ENCODE results near the gene MRC2.

The MRC2 gene

DNA sequence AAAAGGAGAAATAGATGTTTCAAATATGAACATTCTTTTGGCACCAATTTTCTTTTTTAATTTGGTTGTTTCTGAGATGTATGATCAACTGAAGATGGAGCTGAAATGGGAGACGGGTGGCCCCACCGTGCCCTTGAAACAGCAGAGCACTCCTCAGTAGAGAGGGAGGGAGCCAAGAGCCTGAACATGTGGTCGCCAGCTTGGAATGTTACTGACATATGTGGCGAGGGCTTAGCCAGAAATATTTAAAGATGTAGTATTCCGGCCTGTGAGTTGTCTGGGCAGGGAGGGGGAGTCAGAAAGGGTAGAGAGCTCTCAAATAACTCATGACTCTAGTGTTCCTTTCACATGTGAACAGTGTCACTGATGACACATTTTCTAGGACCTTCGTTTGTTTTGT lies 13.3 kb upstream of the MRC2 start:
- ChIA-PET CTCF (no interaction called here), POLR2A (interaction anchor here (1.1 kb wide), 1 partner anchor 14 kb away, joined by 3 read pairs; no protein-coding TSS in a partner anchor)
- TF ChIP-seq FOXK2 (IDR thresholded peaks at IDR 0.05): no peak
- TF ChIP-seq FOXA1 (IDR thresholded peaks at IDR 0.05): no peak
- TF ChIP-seq NFRKB (IDR thresholded peaks at IDR 0.05): no peak
- TF ChIP-seq CTBP1 (IDR thresholded peaks at IDR 0.05; ENCODE audit: borderline replicate concordance): no peak
- no peak for TF ChIP-seq ZNF384 (IDR thresholded peaks at IDR 0.05)
- TF ChIP-seq TARDBP (IDR thresholded peaks at IDR 0.05): no peak
- TF ChIP-seq, protein P1, sequence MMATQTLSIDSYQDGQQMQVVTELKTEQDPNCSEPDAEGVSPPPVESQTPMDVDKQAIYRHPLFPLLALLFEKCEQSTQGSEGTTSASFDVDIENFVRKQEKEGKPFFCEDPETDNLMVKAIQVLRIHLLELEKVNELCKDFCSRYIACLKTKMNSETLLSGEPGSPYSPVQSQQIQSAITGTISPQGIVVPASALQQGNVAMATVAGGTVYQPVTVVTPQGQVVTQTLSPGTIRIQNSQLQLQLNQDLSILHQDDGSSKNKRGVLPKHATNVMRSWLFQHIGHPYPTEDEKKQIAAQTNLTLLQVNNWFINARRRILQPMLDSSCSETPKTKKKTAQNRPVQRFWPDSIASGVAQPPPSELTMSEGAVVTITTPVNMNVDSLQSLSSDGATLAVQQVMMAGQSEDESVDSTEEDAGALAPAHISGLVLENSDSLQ (IDR thresholded peaks at IDR 0.05): no peak
- TF ChIP-seq LEF1 (IDR thresholded peaks at IDR 0.05; ENCODE audit: borderline replicate concordance): no peak
- DNase-seq (ENCODE audit: extremely low spot score): no peak

DNA sequence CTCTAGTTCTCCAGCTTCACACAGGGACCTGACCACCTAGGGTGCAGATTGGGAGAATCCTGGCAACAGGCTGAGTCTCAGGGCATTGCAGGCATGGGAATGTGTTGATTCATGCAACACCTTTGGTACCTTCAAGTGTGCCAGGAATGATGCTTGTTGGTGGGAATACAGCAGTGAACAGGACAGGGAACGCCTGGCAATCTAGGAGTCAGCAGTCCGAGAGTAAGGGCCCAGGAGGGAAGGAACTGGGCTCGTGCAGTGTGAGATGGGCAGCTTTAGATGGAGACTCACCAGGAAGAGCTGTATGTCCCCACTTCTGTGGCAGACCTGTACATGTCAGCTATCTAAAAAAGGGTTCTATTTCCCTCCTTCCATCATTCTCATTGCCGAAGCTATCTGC lies 12.0 kb upstream of the MRC2 start:
- TF ChIP-seq, protein P1 (IDR thresholded peaks at IDR 0.05): no peak
- TF ChIP-seq L3MBTL2 (conservative IDR thresholded peaks at IDR 0.05) (no peak), ELF4 (IDR thresholded peaks at IDR 0.05) (no peak), CTBP1 (IDR thresholded peaks at IDR 0.05; ENCODE audit: borderline replicate concordance) (no peak), SP1 (IDR thresholded peaks at IDR 0.05) (no peak), ZNF384 (IDR thresholded peaks at IDR 0.05) (no peak), FOXM1 (IDR thresholded peaks at IDR 0.05; ENCODE audit: borderline replicate concordance) (no peak), NFRKB (IDR thresholded peaks at IDR 0.05) (no peak), LEF1 (IDR thresholded peaks at IDR 0.05; ENCODE audit: borderline replicate concordance) (no peak), ARNT (IDR thresholded peaks at IDR 0.05) (no peak), TARDBP (IDR thresholded peaks at IDR 0.05) (no peak), FOXA1 (IDR thresholded peaks at IDR 0.05) (no peak), FOXK2 (IDR thresholded peaks at IDR 0.05) (no peak), SUZ12 (IDR thresholded peaks at IDR 0.05) (no peak), BHLHE40 (IDR thresholded peaks at IDR 0.05; ENCODE audit: borderline replicate concordance) (no peak), HDGF (IDR thresholded peaks at IDR 0.05; ENCODE audit: borderline replicate concordance) (no peak)
- POLR2A ChIA-PET: no interaction called here
- CTCF ChIA-PET: no interaction called here
- no peak for DNase-seq (ENCODE audit: extremely low spot score)

DNA sequence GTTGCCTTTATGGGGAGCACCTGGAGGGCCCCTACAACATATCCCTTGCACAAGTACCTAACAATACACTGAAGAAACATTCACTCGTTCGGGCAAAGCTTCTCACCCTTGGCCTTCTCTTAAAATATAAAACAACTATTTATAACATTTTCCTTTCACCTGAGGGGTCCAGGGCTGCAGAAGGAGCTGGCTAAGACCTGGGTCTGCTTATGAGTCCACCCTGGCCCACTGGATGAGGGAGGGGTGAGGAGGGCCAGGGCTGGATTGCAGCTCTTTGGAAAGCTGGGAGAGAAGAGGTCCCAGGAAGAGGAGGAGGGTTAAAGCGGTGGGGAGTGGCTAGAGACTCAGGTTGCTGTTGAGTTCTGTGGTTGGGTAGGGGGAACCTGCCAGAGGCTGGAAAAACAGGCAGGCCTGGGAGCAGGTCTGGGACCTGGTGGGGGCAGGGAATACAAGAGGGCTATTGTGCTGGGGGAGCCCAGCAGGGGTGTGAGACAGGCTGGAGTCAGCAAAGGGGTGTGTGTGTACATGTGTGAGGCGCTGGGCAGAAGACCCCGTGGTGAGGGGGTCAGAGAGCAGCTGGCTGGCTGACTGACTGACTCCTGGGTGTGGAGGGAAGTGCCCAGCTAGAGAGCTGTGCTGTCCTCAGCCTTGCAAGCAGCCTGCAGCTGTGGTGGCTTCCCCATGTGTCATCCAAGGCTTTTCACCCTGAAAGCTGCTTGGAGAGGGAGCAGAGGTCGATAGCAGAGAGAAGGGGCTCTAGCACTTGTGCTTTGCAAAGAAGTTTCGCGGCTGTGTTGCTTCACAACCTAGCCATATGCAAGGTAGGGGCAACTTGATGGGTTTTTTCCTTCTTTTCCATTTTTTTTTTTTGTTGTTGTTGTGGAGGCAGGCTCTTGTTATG lies 10.2 kb upstream of the MRC2 start:
- no peak for TF ChIP-seq ZNF384 (IDR thresholded peaks at IDR 0.05)
- no peak for TF ChIP-seq LEF1 (IDR thresholded peaks at IDR 0.05; ENCODE audit: borderline replicate concordance)
- TF ChIP-seq FOXM1 (IDR thresholded peaks at IDR 0.05; ENCODE audit: borderline replicate concordance): no peak
- TF ChIP-seq, protein P1 (IDR thresholded peaks at IDR 0.05): no peak
- no peak for TF ChIP-seq ELF4 (IDR thresholded peaks at IDR 0.05)
- TF ChIP-seq SP1 (IDR thresholded peaks at IDR 0.05): no peak
- TF ChIP-seq NFRKB (IDR thresholded peaks at IDR 0.05): no peak
- no peak for TF ChIP-seq ARNT (IDR thresholded peaks at IDR 0.05)
- TF ChIP-seq TARDBP (IDR thresholded peaks at IDR 0.05): no peak
- no peak for TF ChIP-seq CTBP1 (IDR thresholded peaks at IDR 0.05; ENCODE audit: borderline replicate concordance)
- no peak for TF ChIP-seq BHLHE40 (IDR thresholded peaks at IDR 0.05; ENCODE audit: borderline replicate concordance)
- DNase-seq (ENCODE audit: extremely low spot score): no peak
- POLR2A ChIA-PET: no interaction called here
- CTCF ChIA-PET: no interaction called here

DNA sequence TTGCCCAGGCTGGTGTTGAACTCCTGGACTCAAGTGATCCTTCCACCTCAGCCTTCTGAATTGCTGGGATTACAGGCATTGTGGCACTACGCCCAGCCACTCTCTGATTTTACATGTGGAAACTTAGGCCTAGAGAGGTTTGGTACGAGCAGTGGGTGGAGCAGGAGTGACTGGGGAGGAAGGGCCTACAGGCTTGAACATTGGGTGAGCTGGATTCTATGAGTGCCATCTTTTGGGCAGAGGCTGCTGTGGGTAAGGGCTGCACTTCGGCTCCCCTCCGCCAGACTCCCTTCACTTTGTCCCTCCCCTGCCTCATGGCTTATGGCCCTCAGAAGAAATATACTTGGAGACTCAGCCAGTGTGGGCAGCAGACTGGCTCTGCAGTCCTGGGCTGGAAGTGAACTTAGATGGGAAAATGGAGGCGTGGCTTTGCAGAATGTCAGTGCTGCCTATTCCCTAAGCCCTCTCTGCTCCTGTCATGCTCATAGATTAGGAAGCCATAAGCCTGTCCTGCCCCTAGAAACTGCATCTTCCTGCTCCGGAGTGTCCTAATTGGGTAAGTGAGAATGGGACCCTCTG lies 9.5 kb upstream of the MRC2 start:
- POLR2A ChIA-PET: no interaction called here
- CTCF ChIA-PET: no interaction called here
- TF ChIP-seq HDGF (IDR thresholded peaks at IDR 0.05; ENCODE audit: borderline replicate concordance): no peak
- TF ChIP-seq FOXK2 (IDR thresholded peaks at IDR 0.05): no peak
- TF ChIP-seq TARDBP (IDR thresholded peaks at IDR 0.05): no peak
- TF ChIP-seq NFRKB (IDR thresholded peaks at IDR 0.05): no peak
- TF ChIP-seq, protein P1 (IDR thresholded peaks at IDR 0.05): no peak
- TF ChIP-seq SP1 (IDR thresholded peaks at IDR 0.05): no peak
- DNase-seq (ENCODE audit: extremely low spot score): no peak

DNA sequence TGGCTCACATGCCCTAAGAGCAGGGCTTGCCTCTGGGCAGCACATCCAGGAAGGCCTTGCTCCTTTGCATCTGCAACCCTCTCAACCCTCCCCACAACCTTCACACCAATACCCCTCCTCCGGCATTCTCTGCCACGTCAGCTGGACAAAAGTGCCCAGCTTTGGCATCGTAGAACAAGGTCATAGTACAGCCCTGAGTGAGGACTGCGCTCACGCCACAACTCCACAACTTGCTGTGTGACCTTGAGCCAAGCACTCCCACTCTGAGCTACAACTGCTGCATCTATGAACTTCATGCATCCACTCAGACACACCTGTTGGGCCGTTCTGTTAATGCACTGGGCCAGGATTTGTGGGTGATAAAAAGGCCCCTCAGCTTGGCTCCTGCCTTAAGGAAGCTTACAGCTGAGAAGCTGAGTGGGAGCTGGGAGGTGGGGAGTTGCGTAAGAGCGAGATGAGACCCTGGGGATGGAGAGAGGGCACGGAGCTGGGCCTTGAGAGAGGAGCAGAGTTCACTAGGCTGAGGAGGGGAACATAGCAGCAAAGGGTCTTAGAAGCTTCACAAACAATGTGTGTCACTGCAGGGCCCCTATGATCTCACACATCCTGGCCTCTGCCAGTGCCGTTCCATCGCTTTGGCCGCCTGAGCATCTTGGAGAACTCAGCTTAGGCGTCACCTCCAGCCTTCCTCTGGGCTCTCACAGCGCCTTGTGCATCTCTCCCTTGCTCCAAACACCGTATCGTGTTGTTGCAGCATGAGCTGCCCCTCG lies 8.6 kb upstream of the MRC2 start:
- DNase-seq (ENCODE audit: extremely low spot score): no peak
- ChIA-PET CTCF (no interaction called here), POLR2A (interaction anchor here (1.3 kb wide), 1 partner anchor 10 kb away, joined by 4 read pairs; no protein-coding TSS in a partner anchor)
- TF ChIP-seq ARNT (IDR thresholded peaks at IDR 0.05) (no peak), FOXK2 (IDR thresholded peaks at IDR 0.05) (no peak), L3MBTL2 (conservative IDR thresholded peaks at IDR 0.05) (no peak), LEF1 (IDR thresholded peaks at IDR 0.05; ENCODE audit: borderline replicate concordance) (no peak), NFRKB (IDR thresholded peaks at IDR 0.05) (no peak), SUZ12 (IDR thresholded peaks at IDR 0.05) (no peak), ZNF384 (IDR thresholded peaks at IDR 0.05) (no peak), BHLHE40 (IDR thresholded peaks at IDR 0.05; ENCODE audit: borderline replicate concordance) (no peak), CTBP1 (IDR thresholded peaks at IDR 0.05; ENCODE audit: borderline replicate concordance) (no peak), ELF4 (IDR thresholded peaks at IDR 0.05) (no peak), FOXM1 (IDR thresholded peaks at IDR 0.05; ENCODE audit: borderline replicate concordance) (no peak), SP1 (IDR thresholded peaks at IDR 0.05) (no peak)

Measured in HEK293T (cell line).